NCI-H2029 (cell line): ENCODE measurements around the gene COL24A1.

ENCODE experiments used
- DNase-seq: peaks from one replicate; lab custom pipeline; 2025; lab: John Stamatoyannopoulos, UW

The COL24A1 gene

DNA sequence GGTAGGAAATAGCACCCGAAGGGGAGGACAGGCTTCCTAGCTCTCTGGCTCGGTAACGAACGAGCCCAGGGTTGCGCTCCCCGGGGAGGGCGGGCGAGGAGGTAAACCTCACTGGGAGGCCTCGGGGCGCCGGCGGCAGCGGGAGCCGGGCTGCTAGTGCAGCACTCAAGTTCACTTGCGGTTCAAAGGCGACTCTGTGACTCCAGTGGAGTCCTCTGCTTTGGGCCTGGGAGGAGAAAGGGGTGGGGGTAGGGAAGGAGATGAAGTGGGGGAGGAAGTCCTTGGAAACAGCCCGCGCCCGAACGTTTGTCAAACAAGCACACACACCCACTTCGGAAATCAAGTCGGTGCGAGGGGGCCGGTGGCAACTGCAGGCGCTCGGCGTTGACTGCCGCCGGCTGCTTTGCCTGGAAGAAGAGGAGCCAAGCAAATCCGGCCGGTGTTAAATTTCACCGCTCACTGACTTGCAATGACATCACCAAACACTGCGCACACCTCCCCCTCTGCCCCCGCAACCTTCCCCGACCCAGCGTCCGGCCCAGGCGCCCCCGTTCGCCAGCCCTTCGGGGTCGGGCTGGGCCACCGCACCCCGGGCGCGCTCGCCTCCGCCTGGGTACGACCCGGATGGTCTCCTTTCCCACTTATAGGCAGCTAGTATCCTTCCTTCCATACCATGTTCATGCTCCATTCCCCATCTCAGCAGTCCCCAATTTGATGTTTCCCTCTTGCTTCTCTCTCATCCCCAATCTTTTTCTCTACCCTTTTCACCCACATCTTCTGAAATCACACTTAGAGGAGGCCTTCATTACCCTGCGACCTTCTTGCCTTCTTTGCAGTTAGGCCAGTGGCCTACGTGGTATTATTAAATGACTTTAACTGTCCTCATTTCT, at the start of gene COL24A1:
Gene COL24A1 (minus strand): TSS at position 207 of the 890 bp plus-strand sequence. CDS start 376 bp downstream, outside the sequence.
- peak; percentile 45 for DNase-seq

DNA sequence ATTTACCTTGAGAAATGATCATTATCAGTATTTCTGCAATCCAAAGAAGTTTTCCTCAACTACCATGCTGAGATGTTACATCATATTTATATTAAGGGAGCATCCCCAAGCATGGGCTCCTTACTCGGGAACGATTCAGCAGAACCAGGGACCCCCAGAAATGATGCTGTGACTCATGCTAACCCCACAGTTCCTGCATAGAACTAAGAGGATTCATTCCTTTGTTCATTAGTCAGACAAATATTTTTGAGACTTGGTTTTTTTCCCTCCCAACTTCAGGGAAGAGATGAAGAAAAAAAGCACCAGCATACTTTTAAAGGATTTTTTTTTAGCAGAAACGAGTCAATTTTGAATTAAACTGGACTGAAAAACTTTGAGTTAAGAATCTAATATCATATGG, 49.2 kb upstream of the COL24A1 start:
- DNase-seq = no peak

DNA sequence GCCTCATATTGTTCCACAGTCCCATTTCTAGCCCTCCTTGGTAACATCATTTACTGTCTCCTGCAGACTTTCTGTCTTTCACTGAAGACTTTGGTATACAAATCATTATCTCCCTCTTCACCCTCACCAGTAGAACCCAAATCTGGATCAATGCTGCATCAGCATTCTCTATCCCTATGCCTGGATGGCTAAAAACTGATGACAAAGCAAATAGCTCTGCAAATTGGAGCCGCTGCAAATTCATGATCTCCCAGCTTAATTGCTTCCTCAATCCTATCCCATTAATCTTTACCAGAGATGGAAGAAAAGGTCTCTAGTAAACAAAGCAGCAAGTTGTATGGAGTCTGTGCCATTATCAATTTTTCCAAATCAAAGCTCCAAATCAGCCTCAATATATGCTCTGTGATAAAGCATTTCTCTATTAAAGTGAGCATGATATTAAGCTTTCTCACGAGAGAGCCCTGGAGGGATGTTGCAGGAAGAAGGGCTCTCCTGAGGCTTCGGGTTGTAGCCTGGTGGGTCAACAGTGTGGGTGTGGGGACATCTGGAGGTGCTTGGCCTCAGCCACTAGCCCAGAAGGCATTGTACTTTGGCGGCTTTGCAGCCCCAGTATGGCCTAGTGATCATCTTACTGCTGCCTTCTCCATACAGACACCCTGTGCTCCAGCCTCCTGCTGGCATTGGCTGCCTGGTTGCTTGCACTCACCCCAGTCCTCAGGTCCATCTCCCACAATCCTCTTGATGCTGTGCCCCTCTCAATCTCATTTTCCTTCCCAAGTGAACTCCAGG, 46.2 kb upstream of the COL24A1 start:
- no peak for DNase-seq

DNA sequence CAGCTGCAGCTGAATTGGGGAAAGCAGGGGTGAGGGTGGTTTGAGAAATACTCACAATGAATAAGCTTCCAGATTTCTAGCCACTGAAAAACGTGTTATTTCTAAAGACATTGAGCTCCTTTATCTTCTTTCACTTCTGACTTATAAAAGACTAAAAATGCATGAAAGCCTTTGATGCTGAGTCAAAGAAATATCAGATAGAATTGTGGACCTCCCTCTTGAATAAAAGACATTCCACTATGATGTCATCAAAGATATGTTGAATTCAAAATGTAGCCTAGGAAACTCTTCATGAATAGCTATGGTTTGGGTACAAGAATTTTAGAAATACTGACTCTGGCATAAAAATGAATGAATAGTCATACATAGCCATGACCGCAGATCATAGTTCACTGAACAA, 44.7 kb upstream of the COL24A1 start:
- DNase-seq = no peak

DNA sequence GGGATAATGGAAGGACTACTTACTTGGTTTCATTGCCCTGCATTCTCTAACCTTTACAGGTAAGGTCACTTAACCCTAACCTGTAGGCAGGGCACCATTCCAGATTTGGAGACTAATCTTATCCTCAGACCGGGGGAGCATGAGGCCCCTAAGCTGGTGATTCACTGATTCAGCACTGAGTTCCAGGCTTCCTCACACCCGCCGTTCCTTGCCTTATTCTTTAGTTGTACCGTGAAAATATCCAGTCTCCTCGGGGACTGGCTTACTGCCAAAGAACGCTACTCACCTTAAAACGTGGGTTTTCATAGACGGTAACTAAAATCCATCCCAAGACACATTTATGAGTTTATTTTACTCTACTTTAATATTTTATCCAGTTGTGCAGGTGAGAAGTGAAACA, 44.3 kb upstream of the COL24A1 start:
- no peak for DNase-seq

DNA sequence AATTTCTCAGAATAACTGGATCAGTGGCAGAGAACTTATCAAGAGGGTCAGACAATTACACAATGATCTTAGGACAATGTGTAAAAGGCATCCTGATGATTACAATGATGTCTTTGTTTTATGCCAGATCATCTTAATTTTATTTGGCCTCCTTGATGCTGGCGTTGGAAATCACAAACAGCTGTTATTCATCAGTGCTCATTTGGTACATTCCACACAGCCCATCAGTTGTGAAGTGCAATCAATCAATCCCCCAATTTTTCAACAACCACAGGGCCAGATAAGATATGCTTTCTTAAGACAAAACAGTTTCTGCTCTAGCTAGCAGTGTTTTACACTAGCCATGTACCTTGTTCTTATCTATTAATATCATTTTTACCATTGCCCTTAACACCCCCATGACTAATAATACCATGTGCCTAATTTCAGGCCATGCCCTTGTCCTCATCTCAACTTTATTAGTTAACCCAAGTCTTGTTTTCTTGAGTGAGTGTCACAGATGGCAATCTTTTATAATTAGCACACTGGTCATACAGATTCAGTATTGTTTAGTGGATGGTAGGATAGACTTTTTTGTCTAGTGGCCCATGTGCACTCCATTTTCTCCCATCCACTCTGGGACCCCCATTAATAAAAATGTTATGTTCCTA, 40.8 kb upstream of the COL24A1 start:
- DNase-seq = no peak

DNA sequence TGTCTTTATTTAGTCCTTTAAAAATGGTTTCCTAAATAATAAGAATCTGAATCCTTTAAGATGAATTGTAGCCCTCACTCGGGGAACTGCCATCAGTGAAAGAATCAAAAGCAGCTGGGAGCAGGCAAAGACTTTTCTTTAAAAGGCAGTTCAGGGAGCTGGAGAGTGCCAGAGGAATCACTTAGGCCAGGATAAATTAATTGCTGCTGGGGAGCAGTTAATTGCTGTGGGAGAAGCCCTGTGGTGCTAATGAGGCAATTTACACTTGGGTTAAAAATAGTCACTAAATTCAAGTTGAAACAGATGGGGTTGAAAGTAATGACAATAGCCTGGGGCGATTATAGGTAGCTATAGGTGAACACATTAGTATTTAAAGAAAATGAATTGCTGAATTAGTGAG, 38.7 kb upstream of the COL24A1 start:
- no peak for DNase-seq

DNA sequence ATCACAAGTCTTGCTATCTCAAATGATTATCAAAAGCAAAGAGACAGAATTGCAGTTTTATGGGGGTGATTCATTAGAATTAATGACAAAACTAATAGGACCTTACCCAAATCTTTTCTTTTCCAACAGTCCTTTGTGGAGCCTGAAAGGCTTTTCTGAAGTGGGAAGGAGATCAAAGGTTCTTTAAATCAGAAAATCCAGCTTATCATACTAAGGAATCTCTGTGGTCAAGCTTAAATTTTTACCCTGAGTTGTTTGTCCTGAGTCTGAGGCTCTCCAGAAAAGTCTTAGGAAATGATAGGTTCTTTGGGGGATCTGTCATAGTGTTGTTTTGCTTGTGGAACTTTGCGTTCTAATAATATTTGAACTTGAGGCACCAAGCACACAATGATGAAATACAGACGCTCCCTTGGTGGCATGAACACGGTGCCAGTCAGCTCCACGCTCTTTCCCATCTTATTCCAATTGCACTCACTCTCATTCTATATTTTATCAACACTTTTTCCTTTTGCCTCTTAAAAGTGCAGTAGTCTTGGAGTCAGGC, 38.0 kb upstream of the COL24A1 start:
- no peak for DNase-seq

DNA sequence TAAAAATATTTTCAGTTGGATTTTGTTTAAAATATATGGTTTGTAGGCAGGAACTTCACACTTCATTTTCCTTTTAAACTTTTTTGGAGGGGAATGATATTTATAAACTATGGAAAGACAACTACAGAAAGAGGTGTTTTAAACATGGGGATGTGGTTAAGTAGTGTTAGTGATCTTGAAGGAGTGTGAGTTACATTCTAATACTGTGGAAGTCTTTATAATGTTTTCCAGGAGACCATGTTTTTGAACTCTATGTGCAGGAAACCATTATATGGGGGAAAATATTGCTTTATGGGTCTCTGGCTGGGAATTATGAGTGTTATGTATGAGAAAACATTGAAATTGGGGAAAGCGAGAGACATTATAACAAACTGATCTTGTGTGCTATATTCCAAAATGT, 35.8 kb upstream of the COL24A1 start:
- DNase-seq = no peak

DNA sequence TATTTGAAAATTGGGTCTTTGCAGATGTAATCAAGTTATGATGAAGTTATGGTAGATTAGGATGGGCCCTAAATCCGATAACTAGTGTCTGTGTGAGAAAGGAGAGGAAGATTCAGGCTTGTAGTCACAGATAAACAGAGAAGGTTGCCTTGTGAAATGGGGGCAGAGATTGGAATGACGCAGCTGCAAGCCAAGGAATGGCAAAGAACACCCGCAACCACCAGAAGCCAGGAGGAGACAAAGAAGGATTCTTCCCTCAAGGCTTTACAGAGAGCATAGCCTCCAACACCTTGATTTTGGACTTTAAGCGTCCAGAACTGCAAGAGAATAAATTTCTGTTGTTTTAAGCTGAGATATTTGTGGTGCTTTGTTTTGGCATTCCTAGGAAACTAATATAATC, 35.4 kb upstream of the COL24A1 start:
- DNase-seq = no peak

DNA sequence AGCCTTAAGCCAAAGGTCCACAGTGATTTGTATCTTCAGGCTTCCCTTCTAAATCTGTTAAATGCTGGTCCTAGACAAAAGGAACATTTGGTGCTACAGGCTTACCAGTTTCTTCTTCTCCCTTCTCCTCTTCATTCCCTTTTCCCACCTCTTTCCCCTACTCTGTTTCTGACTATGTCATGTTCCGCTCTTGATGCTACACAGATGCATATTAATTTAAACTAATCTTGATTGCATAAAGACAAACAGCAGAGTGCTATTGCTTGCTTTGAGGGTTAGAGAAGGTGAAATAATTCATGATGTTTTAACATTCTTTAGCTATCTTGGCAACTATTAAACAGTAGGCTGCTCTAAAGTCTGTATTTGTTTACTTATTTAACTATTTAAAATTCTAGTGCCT, 34.3 kb upstream of the COL24A1 start:
- DNase-seq = no peak

DNA sequence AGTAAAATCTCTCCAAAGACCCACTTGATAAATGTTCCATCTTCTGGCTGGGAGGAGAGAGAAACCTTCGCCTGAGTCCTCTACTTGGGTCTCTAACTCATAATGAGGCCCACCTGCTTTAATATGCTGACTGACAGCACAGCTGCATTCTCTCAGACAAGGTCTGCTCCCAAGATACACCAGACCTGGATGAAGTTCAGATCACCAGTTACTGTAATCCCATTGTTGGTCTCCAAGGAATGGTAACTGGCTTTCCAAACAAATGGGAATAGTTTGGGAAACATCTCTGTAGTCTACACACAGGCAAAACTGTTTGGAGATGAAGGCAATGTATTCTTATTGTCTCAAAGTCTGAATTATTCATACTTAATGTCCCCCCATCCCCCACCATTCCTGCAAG, 27.9 kb upstream of the COL24A1 start:
- DNase-seq = no peak

DNA sequence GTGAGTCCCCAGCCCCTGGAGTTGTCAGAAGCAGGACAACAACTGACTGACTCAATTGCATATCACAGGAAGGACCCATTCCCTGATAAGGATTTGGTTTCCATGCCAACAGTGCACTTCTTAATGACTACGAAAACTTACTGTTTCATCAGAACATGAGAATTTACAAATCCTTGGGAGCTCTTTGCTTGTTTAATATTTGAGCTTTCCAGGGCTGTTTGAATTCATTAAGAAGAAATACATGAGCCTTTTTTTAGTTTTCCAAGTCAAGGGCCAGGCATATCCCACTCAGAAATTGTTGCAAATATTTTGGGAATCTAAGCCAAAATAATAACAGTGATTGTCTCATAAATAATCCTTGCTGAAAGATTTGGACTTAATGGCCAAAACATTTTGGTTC, 27.2 kb upstream of the COL24A1 start:
- no peak for DNase-seq

DNA sequence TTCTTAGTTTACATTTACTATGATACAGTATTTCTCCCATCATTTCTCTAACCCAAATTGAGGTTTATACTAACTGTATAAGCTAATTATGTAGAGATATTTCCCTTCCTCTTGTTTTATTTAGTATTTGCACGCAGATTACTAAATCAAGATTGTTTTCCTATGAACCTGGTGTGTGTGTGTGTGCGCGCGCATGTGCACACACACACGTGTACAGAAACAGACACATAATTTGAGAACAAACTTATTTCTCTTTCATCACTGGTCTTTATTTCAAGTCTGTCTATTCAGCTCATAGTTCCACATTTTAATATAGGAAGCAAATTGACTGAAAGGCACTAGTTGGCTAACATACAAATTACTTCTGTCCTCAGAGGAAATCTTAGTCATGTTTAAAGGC, 19.7 kb upstream of the COL24A1 start:
- DNase-seq = no peak

DNA sequence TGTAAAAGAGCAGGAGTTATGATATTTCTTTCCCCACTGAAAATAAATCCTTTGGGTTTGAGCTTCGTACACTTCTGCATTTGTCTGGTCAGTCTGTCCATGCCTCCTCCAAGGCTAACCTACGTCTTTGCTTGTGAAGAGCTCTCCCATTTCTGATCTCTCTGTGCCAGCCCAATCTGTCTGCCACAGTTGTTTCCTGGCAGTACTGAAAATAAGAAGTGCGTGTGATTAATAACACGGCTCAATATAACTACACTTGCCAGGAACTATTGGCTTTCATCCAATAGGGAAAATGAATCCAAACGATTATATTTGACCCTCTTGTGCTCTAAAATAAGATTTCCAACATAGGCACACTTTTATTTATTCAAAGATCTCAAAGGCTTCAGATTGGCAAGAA, 19.2 kb upstream of the COL24A1 start:
- no peak for DNase-seq

DNA sequence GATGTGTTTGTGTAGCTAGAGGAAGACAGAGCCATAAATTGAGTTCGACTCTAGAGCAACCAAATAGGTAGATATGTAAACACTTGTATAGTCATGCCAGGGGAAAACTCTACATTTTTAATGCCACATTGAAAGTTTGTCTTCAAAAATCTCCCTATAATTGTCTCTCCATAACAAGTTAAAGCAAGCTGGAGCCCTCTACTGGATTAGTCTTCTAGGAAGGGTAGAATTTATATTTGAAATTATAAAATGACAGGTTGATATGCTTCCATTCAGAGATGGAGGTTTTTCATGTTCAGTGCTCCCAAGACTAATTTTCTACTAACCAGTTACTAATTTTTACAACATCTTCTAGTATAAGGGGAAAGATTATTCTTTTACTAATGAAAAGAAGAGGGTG, 13.1 kb upstream of the COL24A1 start:
- DNase-seq = no peak

DNA sequence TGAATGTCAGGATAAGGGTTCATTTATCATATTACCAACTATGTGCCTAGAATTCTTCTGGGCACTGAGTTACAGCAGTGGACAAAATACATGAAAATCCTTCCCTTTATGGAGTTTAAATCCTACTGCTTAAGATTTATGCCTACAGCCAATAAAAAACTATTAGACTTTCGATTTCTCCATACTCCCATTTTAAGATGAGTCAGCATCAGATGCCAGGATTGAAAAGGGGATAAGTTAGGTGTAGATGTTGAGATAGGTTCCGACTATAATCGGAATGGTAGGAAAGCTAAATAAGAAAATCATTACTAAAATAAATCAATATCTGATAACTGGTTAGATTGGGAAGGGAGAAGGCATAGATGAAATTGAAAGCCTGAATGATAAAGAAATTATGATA, 3.2 kb upstream of the COL24A1 start:
- DNase-seq = no peak

DNA sequence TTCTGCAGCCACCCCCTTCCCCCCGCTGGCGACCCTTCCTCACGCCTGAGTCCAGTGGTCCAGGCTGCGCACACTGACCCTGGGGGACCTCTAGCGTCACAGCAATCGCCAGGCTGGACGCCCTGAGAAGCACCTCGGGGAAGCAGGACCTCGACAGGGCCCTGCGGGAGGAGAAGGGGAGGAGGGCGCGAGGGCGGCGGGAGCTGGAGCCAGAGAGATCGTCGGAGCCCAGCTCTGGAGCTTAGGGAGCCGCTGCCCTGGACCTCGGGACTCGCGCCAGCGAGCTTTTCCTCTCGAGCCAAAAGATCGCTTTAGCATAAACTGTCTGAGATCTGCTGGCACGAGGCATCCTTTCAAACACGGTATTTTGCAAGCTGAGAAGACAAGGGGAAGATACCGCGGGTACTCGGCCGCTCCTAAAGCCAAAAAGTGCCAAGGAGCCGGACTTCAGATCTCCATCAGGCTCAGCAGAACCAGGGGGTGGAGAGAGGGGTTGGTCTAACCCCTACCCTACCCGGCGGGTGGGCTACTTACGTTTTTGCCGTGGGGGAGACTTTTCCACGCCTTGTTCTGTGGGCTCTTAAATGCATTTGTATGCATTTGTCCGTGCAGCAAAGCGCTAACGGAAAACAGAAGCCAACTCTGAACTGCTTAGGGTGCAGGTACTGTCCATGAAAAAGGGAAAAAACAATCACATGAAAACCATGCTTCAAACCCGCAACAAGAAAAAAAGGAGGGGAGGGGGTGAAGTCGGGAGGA, 586 bp downstream of the COL24A1 start:
- no peak for DNase-seq

DNA sequence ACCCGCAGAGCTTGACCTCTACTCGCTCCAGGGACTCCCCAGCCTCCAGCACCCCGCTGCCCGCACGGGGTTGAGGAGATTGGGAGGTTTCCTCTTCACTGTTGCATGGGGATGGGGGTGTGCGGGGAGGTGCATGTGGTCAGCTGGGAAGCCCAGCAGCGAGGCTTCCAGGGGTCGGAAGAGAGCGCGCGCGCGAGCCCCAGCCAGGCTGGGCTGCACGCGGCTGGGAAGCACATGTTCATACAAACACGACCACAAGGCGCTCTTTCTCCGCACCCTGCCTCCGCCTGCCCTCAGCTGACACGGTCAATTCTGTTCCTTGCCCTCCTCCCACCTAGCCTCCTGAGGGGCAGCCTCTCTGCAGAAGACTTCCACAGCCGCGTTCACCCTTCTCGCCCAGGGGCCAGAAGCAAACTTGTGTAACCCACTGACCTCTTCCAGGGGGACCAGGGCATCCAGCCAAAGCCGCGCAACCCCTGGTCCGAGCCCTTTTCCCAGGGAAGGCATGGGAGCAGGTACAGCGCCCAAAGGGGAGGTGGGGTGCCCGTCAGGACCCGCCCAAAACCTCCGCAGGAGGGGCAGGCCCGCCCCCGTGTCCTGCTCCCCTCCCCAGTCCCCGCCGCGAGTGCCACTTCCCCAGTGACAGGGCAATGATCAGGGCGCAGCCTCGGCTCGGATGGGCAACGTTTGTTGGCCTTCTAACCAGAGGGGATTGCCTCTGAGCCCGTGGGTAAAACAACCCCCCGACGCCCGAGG, 1.3 kb downstream of the COL24A1 start:
- DNase-seq = no peak

DNA sequence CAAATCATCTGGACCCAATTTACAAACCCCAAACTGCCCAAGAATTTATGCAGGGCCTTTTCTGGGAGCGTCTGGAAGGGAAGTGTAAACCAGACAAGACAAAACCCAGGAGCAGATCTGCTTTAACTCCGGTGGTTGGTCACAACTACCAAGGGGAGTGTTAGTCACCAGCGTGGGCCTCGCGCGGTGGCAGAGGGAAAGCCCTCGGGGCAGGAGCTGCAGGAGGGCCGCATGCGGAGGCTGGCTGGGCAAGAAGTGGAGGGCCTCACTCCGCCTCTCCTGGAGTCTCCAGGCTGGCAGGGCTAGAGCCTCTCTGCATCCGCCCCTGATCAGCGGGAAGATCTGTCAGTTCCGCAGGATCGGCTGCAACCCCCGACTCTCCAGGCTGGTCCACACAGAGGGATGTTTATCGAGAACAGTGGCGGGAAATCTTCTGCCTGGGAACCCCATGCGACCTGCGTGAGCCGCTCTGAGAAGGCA, 2.0 kb downstream of the COL24A1 start:
- DNase-seq = no peak

DNA sequence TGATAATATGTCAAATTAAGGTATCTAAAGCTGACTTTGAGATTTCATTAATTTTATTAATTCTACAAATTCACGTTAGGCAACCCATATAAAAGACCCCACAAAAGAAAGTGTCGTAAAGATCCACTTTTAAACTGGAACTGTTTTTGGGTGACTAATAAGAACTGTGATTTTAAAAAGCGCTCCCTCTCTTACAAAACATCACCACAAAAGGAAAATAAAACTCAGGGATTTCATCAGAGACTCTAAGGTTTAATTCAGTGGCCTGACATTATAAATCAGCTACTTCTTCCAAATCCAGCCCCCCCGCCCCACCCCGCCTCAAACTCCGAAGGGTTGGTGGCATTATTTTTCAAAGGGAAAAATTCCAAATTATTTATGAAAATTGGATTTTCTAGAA, 2.7 kb downstream of the COL24A1 start:
- no peak for DNase-seq
